NCI-H1048 (cell line): ENCODE data around the gene CSMD2.

Experiments
- DNase-seq: peaks from one replicate; lab custom pipeline; 2025; lab: John Stamatoyannopoulos, UW

The CSMD2 gene

DNA sequence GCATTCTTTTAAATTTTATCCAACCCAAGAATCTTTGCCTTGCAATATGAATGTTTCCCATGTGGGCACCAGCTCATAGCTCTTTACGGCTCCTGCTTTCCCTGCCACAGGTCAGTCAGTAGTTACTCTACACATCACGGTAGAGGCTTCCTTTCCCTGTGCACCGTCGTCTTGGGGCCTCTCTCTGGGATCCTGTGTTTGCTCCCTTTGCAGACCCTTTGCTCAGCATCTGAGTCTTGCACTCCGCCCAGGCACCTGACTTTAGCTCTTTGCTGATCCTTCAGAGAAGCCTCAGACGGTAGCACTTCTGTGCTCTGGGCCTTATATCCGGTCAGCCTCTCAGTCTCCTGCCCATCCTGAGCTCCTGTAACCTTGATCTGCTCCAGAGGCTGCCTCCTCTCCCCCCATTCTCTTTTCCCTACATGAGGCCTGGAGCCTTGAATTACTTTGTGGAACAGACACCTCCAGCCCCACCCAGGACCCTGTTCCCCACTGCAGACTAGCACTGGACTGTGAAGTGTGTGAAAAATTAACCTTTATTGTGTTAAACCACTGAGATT is 484.7 kb downstream of the CSMD2 start:
- DNase-seq, result no peak

DNA sequence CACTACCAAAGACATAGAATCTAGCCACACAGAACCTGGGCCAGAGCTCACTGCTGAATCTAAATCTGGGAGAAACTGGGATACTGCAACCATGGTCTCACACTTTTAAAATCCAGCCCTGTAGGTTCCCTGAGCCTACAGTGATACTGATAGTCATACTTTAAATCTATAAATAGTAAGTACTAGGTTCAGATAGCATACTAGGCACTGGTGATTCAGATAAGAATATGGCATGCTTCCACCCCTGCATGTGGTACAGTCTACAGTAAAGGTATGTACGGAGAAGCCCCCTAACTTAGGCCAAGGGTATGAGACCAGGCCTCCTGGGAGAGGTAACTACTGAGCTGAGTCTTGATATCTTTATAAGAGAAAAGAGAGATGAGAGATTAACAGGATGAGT is 494.5 kb downstream of the CSMD2 start:
- DNase-seq, result no peak

DNA sequence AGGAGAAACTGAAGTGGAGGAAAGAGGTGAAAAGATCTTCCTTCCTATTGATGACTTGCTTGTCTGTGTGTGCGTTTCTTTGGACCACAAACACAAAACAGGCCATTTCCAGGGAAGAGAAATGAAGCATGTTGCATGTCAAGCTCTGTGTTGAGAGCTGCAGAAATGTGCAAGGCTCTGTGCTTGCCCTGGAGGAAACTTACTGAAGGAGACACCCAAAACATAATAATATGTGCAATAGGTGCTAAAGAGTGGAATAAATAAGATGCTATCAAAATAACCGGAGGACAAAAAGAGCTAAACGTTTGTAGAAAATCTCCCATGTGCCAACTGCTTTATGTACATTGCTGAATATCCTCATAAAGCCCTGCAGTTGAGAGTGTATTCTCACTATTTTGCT is 496.3 kb downstream of the CSMD2 start:
- DNase-seq, result no peak

DNA sequence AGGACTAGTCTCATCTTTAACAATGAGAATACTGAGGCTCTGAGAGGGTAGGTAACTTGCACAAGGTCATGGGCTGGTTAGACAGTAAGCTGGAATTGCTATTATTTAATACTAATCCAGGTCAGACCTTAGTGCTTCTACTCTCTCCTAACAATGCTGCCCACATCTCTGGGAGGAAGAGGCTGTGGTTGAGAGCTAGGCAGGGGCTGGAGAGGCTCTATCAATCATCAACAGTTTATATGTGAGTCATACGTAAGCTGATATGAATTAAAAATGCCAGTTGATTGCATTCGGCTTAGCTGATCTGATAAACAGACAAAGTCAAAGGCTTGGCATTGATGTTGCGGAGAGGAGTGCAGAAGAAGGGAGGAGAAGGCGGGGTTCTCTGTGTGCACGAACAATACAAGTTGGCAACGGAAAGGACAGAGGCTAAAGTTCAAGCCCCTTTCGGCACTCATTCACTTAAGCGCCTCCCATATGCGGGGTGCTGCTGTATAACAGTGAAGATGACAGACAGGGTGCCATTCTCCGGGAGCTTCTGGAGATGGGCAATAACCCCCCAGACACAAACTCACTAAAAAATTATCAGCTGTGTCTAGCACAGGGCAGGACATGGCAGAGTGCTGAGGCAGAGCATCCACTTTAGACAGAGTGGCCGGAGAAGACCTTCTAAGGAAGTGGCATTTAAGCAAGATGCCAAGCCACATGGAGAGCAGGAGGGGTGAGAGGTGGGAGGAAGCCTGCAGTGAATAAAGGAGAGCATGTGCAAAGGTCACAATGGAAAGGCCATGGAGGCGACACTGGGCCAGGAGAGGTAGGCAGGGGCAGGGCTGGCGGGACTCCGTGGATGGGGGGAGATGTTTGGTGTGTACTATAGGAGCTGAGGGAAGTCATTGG is 497.4 kb downstream of the CSMD2 start:
- no peak for DNase-seq

DNA sequence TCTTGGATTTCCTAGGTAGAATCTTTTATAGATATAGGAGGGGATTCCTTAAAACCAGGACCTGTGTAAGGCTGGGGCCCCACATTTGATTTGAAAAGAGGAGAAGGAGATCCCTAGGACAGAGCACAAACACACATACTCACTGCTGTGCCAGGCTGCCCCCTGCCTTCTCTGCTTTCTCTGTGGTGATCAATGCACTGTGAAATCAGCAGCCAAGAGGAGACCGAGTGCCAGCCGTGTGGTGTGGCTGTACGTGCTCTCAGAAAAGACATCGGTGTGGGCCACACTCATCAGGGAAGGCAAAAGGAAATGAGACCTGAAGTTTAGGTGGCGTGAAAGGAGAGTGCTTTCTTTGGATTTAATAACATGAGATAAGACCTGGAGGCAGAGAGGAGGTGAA is 498.4 kb downstream of the CSMD2 start:
- DNase-seq, result no peak

DNA sequence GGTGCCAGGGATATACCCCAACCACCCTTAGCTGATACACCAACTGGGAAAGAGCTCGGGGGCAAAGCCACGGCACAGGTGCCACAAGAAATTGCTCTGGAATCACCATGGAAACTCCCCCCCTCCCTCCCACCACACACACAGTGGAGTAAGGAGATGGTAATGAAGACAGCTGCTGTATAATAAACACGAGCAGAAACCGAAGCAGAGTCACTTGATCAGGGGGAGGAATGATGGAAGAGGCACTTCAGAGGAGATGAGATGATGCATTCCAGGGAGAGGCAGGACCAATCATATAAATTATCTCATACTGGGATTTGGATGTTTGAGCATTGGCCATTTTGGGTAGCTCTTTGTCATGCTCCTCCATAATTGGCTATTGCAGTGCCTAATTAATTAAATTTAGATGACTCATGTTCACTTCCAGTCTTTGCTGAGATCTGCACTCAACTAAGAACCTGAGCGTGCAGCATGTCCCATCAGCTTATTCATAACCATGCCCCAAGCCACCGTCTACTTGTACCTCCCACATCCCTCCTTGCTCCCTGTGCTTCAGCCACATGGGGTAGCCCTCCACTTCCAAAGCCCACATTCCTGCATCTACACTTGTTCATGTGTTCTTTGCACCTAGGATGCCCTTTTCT is 503.1 kb downstream of the CSMD2 start:
- DNase-seq, result no peak

DNA sequence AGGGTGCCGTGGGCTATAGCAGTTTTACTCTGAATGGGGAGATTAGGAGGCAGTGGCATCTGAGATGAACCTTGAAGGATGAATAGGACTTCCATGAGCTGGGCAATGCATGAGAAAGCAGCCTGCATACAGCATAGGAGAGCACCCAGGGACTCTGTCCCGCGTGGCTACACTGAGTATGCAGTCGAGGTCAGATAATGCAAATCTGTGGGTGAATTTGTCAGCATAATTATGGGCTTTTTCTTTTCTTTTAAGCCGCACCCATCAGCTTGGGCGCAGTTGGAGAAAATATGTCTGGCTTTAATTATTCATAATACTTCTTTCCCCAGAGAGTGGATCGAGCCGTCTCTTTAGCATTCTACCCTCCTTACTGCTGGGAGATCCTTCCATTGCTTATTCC is 504.1 kb downstream of the CSMD2 start:
- no peak for DNase-seq

DNA sequence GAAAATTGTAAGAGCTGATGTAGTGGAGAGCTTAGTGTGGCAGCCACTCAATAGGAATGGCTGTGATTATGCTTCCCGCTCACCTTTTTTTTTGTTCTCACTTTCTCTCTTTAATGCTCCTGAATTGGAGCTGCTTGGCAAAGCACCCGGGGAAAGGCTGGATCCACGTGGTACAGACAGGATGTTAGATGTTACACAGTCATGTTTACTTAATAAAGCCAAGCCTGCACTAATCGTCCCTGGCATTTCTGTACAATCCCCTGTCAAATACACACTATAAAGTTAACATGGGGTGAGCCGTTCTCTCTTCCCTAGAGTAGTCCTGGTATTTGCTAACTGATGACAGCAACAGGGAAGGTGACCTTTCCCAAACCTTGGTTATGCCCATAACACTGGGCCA is 504.8 kb downstream of the CSMD2 start:
- DNase-seq, result no peak

DNA sequence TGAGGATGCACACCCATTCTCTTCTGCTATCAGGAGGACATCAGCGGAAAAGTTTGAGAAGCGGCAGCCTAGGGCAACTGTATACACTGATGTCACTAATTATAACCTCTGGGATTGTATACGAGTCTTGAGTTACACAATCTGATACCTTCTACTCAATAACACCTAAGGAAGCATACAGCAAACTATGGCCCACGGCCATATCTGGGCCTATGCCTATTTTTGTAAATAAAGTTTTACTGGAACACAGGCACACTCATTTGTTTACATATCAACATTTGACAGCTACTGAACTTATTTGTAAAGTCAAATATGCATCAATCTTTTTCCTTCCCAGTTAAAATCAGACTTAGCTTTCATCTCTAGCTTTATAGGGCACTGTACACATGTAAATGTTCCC is 505.4 kb downstream of the CSMD2 start:
- no peak for DNase-seq

DNA sequence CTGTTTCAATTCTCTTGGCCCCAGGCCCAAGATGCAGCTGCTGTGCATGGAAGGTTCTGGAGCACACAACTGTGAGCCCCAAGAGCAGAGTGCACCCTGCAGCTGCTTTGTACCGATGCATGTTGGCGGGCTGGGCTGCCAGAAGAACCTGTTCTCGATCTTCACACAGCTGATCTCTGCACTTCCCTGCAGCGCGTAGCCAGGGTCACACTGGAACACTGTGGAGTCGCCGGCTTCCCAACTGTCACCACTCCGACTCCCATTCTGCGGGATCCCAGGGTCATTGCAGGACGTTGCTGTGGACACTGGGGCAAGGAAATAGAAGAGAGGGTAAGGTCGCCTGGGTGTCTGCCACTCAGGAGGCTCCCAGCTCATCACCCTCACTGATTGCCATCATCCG is 507.2 kb downstream of the CSMD2 start:
- no peak for DNase-seq

DNA sequence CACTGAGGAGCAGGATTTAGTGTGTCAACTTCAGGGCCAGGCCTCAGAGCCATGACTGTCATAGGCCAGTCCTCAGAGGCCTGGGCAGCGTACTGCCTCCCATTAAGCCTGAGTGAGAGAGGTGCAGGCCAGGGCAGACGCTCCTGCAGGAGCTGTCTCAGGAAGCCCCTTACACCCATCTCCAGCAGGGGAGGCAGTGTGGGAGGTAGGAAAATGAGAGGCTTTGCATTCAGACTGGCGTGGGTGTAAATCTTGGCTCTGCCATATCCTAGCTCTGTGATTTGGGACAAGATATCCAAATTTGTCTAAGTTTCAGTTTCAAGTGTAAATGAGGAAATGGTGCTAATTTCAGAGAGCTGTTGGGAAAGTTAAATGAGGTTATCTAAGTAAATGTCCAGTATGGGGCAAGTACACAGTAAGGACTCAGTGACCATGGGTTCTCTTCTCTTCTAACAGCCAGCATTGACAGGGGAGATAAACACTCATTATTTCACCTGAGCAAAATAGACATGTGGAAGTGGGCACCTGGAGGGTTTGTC is 508.5 kb downstream of the CSMD2 start:
- DNase-seq, result no peak

DNA sequence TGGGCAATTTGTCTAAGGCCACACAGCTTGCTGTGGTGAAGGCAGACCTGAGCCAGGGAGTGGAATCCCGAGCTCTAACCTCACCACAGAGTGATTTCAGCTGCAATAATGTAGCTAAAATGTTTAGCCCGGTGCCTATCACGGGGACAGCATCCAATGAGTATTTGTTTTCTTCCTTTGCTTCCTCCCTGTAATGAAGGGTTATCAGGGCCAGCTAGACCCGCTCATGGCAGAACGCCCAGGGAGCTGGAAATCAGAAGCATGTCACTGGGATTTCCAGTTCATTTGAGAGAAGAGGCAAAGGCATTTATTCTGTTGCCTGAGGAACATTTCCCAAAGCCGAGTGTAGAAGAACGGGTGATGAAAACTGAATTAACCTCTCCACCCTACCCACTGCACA is 509.5 kb downstream of the CSMD2 start:
- DNase-seq, result no peak

DNA sequence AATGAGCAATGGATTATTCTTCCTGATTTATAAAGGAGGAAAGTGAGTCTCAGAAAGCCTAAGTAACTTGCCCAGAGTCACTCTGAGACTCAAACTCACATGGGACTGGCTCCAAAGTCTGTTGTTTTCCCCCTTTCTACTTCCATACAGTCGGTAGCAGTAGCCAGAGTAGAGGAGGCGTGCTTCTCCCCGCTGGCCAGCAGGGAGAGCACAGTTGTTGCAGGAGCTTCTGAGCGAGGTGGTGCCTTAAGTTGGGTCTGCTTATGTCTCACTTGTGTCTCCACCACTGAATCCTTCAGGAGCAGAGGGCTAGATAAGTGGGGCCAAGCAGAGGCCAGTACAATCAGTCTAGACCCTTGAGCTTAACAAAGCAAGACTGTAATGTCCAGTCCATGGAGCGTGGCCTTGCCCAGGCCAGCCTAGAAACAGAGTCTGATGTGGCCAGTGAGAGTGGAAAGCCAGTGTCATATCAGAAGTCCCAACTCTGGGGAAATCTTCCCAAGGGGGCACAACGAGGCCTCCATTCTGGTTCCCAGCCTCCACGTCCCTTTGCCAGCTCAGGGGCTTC is 510.7 kb downstream of the CSMD2 start:
- DNase-seq, result no peak

DNA sequence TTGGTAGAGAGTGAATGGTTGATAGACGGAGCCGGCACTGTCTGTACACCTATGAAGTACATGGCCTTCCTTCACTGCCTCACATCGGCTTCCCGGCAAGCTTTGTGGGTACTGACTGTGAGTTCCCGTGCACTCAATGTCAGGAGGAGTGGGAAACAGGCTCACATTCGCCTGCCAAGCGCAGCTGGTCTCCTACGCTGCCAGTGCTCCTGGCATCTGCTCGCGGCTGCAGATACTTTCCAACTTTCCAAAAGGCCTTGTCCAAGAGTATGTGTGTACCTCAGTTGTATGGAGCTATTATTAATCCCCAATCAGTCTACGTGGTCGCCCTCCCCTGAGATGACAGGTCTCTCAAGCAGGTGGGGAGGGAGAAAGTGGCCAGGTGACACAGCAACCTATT is 511.8 kb downstream of the CSMD2 start:
- no peak for DNase-seq

DNA sequence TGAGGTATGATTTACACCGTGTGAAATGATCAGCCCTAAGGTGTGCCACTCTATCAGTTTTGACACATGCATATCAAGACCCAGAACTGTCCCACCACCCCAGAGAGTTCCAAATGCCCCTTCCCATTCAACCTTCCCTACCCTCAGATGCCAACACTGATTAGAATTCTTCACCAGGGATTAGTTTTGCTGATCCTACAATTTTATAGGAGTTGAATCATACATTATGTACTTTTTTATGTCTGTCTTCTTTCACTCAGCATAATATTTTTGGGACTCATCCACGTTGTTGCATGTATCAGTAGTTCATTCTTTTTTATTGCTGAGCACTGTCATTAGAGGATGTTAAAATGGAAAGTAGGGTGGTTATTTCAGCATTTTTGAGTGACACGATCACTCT is 514.3 kb downstream of the CSMD2 start:
- no peak for DNase-seq

DNA sequence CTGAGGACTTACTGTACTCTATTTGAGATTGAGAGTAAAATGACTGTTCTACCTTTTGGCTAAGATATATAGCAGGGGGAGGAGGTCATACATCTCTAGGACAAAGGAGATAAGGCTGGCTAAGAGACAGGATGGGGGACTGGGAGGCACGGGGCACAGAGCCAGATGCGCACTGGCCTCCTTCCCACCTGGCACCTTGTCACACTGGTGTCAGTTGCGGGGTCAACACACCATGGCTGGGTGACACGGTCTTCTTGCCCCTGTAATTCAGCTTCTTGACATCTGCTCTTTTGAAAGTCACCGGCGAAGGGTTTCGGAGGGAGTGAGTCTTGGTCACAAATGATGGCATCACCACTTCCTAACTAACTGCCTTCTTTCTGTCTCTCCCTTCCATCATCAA is 515.3 kb downstream of the CSMD2 start:
- no peak for DNase-seq

DNA sequence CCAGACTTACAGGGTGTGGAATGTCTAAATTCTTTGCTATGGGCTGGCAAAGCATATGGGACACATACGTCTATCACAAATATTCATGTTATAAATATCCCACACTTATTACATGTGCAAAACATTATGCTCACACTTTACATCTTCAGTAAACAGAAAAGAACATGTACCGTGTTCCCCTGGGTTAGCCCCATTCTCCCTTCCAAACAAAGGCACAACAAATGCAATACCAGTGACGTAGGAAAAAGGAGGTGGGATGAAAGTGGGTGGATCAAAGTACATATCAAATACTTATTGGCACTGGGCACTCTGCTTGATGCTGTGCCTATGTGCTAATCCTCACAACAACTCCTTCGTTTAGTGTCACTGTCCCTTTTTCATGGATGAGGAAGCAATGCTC is 521.8 kb downstream of the CSMD2 start:
- no peak for DNase-seq

DNA sequence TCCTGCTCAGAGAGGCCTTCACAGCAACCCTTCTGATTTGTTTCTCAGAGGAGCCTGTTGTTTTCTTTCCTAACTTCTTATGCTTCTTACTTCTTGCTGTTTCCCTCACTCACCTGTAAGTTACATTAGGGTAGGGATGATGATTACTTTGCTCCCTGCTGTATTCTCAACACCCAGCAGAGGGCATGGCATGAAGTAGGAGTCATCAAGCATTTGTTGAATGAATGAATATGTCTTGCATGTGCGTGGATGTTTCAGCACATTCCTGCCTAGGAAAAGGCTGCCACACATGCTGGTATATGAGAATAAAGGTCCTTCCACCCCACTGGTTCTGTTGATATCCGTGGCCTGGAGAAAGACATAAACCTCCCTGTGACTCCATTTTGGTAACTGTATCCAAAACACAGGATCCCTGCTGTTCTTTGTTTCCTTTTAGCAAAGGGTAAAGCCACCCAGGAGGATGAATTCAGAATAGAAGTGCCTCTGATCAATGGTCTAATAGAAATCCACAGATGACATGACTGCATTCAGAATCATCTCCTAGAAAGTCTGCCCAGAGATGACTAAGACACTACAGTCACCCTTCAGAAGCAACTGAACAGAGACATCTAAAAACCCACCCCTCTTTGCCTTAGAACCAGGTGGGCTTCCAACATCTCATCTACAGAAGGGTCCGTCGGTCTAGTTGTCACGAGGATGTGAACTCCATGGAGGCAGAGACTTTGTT is 523.8 kb downstream of the CSMD2 start:
- DNase-seq, result no peak

DNA sequence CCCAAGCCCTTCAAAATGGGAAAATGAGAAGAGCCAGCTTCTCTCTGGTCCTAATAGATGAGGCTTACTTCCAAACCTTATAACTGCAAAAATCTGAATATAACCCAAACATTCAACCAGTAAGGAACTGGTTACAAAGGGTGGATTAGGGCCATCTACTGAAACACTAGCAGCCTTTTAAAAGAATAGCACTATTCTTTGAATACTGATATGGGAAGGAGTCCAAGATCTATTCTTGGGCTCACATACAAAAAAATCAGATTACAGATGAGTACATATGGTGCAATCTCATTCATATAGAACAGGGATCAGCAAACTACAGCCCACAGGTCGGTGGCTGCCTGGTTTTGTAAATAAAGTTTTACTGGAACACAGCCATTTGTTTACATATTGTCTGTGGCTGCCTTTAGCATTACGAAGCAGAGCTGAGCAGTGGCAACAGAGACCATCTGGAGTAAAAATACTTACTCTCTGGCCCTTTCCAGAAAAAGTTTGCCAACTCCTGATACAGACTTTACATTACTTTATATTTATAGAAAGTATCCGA is 524.8 kb downstream of the CSMD2 start:
- no peak for DNase-seq

DNA sequence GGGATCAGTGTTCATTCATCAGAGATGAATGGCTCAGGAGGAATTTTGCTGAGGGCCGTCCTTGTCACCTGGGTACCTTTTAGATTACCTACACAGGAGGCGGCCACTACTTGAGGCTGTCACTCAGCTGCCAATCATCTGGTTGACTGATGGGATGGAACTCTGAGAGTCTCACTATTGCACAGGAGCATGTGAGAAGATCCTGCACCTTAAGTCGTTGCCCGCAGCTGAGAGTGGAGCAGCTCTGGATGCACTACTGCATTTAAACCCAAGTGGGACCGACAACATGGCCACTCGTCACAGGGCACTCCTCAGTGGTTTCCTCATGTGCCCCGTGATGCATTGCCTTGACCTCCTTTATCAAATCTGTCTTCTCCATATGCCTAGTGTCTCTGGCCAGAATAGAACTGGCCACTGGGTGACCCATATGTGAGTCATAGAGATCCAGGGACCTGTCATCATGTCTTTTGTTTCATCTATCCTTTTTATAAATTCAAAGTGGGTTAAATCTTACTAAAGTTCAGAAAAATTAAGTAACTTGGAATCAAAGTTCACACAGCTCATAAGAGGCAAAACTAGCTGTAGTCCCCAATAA is 527.1 kb downstream of the CSMD2 start:
- DNase-seq, result no peak

DNA sequence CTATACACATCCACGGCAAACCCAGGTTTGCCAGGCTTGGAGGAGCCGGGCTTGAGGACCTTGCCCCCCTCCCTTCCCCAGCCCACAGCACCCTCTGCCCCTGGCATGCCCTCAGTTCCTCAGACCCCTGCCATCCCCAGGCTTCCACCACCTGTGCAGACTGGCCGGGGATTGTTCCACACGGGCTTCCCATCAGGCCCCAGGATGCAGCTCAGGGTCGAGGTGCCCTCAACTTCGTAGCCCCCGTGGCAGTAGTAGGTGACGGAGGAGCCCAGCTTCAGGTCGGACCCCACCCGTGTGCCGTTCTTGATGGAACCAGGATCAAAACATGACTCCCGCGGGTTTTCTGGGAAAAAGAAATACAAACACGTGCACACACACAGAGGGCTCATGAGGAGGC is 528.8 kb downstream of the CSMD2 start:
- DNase-seq, result no peak
